DMS53 (cell line): ENCODE measurements around the gene NUDT16L1.

ENCODE experiments used
- DNase-seq: peaks from one replicate; lab custom pipeline; 2025; lab: John Stamatoyannopoulos, UW

NUDT16L1 gene

GRCh38 chr16:4664538-4665418 is 28.6 kb upstream of the NUDT16L1 start:
- no peak for DNase-seq

- DNase-seq, result no peak
Observed at GRCh38 chr16:4666537-4667202, 26.7 kb upstream of the NUDT16L1 start.

GRCh38 chr16:4667203-4667963 is 26.0 kb upstream of the NUDT16L1 start:
- DNase-seq, result no peak

DNA sequence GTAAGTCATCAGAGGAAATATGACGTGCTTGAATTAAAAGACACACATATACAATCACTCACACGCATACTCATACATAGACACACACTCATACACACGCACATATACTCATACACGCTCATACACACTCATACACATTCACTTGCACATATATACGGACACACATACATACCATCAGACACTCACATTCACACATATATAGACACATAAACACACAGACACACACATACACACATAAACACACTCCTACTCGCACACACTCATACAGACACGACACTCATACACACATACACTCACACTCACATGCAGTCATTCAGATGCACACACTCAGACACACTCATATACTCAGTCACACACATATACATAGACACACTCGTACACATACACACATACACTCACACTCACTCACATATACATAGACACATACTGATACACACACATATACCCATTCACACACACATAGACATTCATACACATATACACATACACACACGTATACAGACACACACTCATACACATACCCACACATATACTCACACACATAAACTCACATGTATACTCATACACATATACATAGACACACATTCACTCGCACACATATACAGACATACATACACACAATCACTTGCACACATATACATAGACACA is 24.9 kb upstream of the NUDT16L1 start:
- no peak for DNase-seq

DNA sequence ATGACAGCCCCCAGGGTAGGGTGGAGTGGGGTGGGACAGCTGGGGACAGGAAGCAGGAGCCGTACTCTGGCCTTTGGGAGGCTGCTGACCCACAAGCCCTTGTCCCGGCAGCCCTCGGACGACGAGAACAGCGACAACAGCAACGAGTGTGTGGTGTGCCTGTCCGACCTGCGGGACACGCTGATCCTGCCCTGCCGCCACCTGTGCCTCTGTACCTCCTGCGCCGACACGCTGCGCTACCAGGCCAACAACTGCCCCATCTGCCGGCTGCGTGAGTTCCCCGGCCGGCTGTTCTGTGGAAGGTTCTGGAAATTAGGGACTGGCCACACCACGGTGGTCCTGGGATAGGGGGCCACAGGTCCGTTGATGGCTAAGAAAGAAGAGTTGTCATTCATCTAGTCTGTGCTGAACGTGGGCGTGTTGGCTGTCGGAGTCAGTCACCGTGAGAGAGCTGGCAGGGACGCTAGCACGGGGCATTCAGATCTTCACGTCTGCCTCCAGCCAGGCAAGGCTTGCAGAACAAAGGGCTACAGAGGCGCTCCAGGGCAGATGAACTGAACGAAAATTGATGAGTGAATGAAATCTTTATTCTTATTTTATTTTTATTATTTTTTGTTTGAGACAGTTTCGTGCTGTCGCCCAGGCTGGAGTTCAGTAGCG is 19.8 kb upstream of the NUDT16L1 start:
- no peak for DNase-seq

DNA sequence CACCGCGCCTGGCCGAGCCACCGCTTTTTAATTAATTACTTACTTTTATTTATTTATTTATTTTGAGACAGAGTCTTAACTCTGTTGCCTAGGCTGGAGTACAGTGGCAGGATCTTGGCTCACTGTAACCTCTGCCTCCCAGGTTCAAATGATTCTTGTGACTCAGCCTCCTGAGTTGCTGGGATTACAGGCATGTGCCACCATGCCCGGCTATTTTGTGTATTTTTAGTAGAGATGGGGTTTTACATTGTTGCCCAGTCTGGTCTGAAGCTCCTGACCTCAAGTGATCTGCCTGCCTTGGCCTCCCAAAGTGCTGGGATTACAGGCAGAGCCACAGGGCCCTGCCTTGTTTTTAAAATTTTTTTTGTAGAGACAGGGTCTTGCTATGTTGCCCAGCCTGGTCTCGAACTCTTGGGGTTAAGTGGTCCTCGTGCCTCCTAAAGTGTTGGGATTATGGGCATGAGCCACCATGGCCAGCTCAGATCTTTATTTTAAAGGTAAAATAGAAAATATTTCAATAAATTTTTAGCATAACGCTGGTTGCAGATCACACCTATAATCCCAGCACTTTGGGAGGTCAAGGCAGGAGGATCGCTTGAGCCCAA is 18.3 kb upstream of the NUDT16L1 start:
- no peak for DNase-seq

GRCh38 chr16:4675864-4676786 is 17.2 kb upstream of the NUDT16L1 start:
- no peak for DNase-seq

DNA sequence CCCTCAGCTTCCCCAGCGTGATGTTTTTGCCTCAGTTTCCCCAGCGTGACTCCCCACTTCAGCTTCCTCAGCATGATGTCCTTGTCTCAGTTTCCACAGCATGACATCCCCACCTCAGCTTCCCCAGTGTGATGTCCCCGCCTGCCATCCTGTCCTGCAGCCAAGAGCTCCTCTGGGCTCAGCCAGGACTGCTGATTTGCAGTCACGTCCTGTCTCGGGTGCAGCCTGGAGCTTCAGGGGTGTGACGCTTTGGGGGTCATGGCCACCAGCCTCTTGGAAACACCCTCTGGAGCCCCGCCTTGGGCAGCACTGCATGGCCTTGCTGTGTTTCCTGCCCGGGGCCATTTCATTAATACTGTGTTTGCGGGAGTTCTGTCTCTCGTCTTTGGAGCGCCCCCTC is 16.5 kb upstream of the NUDT16L1 start:
- DNase-seq, result no peak

DNA sequence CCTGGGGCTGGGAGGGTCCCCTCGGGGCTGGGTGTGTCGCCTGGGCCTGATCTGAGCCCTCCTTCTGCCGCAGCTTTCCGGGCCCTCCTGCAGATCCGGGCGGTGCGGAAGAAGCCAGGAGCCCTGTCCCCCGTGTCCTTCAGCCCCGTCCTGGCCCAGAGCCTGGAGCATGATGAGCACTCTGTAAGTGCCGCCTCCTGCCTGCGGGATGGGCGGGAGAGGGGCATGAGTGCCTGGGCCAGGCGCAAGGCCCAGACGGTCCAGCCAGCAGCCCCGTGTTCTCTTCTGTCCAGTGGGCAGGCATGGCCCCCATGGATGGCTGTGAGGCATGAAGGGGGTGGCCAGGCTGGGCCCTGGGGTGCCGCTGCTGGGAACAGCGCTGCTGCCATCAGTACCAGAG is 16.0 kb upstream of the NUDT16L1 start:
- DNase-seq, result no peak

DNA sequence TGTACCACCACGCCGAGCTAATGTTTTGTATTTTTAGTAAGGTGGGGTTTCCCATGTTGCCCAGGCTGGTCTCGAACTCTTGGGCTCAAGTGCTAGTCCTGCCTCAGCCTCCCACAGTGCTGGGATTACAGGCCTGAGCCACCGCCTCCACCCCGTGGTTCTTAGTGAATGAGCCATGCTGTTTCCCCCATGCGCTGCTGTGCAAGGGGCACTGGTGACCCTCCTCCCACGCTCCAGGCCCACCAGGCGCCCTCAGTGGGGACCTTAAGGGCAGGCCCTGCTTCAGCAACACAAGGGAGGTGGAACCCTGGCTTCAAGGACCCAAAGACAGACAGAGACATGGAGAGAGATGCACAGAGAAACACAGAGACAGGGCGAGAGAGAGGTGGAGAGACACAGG is 15.4 kb upstream of the NUDT16L1 start:
- no peak for DNase-seq

GRCh38 chr16:4678596-4678995 is 14.8 kb upstream of the NUDT16L1 start:
- no peak for DNase-seq

DNA sequence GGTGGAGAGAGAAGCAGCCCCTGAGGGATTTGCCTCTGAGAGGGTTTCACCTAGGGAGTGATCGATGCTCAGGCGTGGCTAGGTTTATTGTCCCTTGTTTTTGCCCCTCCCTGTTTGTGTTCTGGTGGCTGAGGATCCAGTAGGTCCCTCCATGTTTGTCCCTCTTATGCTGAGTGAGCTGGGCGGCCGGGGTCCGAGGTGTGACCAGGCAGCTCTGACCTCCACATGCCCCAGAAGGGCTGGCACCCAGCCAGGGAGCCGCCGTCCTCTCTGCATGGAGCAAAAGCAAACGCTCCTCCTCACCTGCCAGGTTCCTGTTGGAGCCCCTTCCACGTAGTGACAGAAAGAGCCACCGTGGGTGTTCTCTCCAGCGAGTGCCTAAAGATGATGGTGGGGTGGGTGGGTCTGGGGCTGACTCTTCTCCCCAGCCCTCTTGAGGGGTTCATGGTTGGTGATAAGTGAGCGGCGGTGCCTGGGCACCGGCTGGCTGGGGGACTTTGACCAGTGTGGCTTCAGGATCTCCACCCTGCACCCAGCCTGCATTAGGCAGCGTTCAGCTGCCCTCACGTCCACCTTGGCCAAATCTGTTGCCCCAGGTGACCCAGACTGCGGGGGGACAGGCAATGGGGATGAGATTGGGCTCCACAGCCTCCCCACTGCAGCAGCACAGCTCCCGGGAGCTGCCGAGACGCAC is 14.1 kb upstream of the NUDT16L1 start:
- DNase-seq, result no peak

DNA sequence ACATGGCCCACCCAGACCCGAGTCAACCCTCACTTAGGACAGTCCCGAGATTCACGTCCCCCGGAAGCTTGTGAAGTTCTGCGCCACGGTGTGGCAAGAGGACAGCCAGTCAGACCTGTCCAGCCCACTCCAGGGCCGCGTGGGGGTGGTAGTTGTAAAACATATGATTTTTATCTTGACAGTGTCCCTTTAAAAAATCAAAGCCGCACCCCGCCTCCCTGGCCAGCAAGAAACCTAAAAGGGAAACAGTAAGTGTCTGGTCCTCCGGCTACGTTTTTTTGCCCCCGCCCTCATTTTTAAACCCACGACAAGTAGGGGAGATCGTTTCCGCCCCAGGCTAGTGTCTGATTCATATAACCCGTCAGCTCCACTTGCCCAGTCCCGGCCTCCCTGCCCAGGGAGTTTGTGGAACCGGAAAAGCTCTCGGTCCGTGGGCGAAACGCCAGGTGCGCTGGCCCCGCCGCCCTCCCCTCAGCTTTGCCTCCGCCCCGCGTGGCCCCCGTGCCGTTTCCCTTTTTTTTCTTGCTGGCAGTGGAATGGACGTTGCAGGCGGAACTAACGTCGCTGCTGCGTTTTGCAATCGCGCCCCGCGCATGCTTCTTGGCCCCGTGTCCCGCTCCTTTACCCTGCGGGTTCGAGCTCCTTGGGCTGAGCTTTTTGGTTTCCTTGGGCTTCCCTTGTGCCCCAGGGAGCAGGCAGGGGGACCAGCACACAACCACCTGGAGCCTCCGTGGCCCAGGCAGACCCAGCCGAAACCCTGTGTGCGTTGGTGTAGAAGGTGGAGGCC is 13.3 kb upstream of the NUDT16L1 start:
- DNase-seq, result no peak

- no peak for DNase-seq
Observed at GRCh38 chr16:4680673-4681470, 12.5 kb upstream of the NUDT16L1 start.

- DNase-seq, result no peak
Observed at GRCh38 chr16:4681471-4682083, 11.8 kb upstream of the NUDT16L1 start.

GRCh38 chr16:4682084-4682591 is 11.2 kb upstream of the NUDT16L1 start:
- no peak for DNase-seq

GRCh38 chr16:4682616-4683254 is 10.6 kb upstream of the NUDT16L1 start:
- DNase-seq, result peak; percentile 56
